ENCODE results near the gene CLTB. TPM values are rescaled to one million over a fixed set of nuclear protein-coding genes. Genes with fewer than 3 reads are reported as not detected.

CLTB gene
- total RNA-seq, 1 donor from 2014 or later = 136 TPM

- DNase-seq (ENCODE audit: low read depth, low spot score) = no peak
These were observed 60.8 kb downstream of the CLTB start for GRCh38 chr5:176355400-176356178.

- DNase-seq (ENCODE audit: low read depth, low spot score) = no peak
These were observed 62.8 kb downstream of the CLTB start for GRCh38 chr5:176353533-176353932.

GRCh38 chr5:176352116-176352878 lies 64.0 kb downstream of the CLTB start:
- no peak for DNase-seq (ENCODE audit: low read depth, low spot score)

- no peak for DNase-seq (ENCODE audit: low read depth, low spot score)
These were observed 65.9 kb downstream of the CLTB start for GRCh38 chr5:176350416-176350815.

GRCh38 chr5:176342766-176343458 lies 73.4 kb downstream of the CLTB start:
- DNase-seq (ENCODE audit: low read depth, low spot score) = no peak

Other genes starting within 250 kb of the CLTB start
- gene SIMC1, start 178.1 kb downstream of the CLTB start, total RNA-seq = 3.8 TPM in 2 replicates
- gene KIAA1191, start 54.8 kb downstream of the CLTB start, total RNA-seq = 105 and 110 TPM in 2 replicates
- gene ARL10, start 51.1 kb downstream of the CLTB start, total RNA-seq = 6.7 and 9.2 TPM in 2 replicates
- 21.7 and 29.3 TPM in 2 replicates for gene NOP16, start 27.9 kb downstream of the CLTB start, total RNA-seq
- 42.7 and 43.5 TPM in 2 replicates for gene HIGD2A, start 27.8 kb downstream of the CLTB start, total RNA-seq
- gene FAF2, start 31.8 kb upstream of the CLTB start, total RNA-seq = 37.9 and 47.1 TPM in 2 replicates
- gene RNF44, start 120.9 kb upstream of the CLTB start, total RNA-seq = 3.2 and 3.5 TPM in 2 replicates
- not detected in 2 replicates for gene CDHR2, start 132.8 kb upstream of the CLTB start, total RNA-seq
- gene GPRIN1, start 193.6 kb upstream of the CLTB start, total RNA-seq = 6.0 and 7.5 TPM in 2 replicates
- 0.07 TPM in 1 of 2 replicates, not detected in the other for gene SNCB, start 214.0 kb upstream of the CLTB start, total RNA-seq
- not detected in 2 replicates for gene EIF4E1B, start 214.1 kb upstream of the CLTB start, total RNA-seq
- 51.3 and 53.8 TPM in 2 replicates for gene TSPAN17, start 230.9 kb upstream of the CLTB start, total RNA-seq